Esophagus muscularis mucosa (tissue), 4 donors: ENCODE results near the gene KRT23.

ENCODE experiments used
- EP300 ChIP-seq: sonication (generic); formaldehyde crosslinking; IDR thresholded peaks from one replicate; pipeline ENCODE4 v1.6.1; 2017; ENCODE audit warnings: antibody characterized with exemption
- POLR2A ChIP-seq: fragments of 450-650 bp; IDR thresholded peaks from one replicate; pipeline ENCODE4 v1.6.1; 2017; ENCODE audit warnings: antibody characterized with exemption, moderate library complexity, mild to moderate bottlenecking, low read depth
- TF ChIP-seq, protein P1 (sequence below), 3 experiments: fragments of 200-600 bp in 2 of 3; fragments of 450-650 bp in 1 of 3; sonication (generic) in 2 of 3; IDR thresholded peaks; one replicate each; pipeline ENCODE4 v1.5.1; 2017 to 2019; ENCODE audit warnings: antibody characterized with exemption in 3 of 3, mild to moderate bottlenecking in 2 of 3, moderate library complexity in 1 of 3

DNA sequence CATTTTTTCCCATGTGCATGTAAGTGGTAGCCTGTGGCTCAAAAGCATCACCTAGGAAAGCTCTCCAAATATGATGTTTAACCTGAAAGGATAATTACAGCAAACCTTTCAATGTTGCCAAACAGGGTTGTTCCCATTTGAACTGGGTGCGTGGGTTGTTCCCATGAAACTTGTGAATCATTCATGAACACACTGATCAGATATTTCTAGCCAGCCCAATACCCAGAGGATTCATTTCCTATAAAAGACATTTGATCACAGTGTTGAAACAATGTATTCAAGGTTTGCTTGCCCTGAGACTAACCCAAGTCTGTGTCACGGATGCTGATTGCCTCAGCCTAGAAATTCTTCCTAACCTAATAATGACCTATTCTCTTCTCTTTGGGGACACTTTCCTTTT is 16.4 kb upstream of the KRT23 start:
- TF ChIP-seq, protein P1, sequence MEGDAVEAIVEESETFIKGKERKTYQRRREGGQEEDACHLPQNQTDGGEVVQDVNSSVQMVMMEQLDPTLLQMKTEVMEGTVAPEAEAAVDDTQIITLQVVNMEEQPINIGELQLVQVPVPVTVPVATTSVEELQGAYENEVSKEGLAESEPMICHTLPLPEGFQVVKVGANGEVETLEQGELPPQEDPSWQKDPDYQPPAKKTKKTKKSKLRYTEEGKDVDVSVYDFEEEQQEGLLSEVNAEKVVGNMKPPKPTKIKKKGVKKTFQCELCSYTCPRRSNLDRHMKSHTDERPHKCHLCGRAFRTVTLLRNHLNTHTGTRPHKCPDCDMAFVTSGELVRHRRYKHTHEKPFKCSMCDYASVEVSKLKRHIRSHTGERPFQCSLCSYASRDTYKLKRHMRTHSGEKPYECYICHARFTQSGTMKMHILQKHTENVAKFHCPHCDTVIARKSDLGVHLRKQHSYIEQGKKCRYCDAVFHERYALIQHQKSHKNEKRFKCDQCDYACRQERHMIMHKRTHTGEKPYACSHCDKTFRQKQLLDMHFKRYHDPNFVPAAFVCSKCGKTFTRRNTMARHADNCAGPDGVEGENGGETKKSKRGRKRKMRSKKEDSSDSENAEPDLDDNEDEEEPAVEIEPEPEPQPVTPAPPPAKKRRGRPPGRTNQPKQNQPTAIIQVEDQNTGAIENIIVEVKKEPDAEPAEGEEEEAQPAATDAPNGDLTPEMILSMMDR (IDR thresholded peaks at IDR 0.05) = no peak
- TF ChIP-seq POLR2A (no peak), EP300 (no peak)
